SK-N-SH (cell line): ENCODE data around the gene KRTAP20-3. TPM values are rescaled to one million over a fixed set of nuclear protein-coding genes. Genes with fewer than 3 reads are reported as not detected.

Experiments used
- CTCF ChIA-PET: fragments of 300-600, 350-600 bp; formaldehyde crosslinking; extraction: SDS; loops from one replicate; lab custom pipeline; 2021; lab: Yijun Ruan, JAX
- POLR2A ChIA-PET: fragments of 350-600 bp; sonication (Branson Sonifier 250); formaldehyde crosslinking; extraction: SDS; loops from one replicate; lab custom pipeline; 2020; ENCODE audit warnings: antibody characterized with exemption, inconsistent platforms; lab: Yijun Ruan, JAX
- DNase-seq: peaks from one replicate; pipeline ENCODE4 v3.0.0; 2012
- H2AFZ ChIP-seq: fragments of 200-600 bp; sonication (generic); 2 replicates; pipeline ENCODE4 v1.8.1; 2016; ENCODE audit warnings: antibody characterized with exemption, mild to moderate bottlenecking, low read depth
- H3F3A ChIP-seq: fragments of 200-600 bp; sonication (generic); replicated peaks from 2 replicates; pipeline ENCODE3; 2016; ENCODE audit warnings: antibody characterized with exemption, mild to moderate bottlenecking; ENCODE audit not compliant: insufficient read depth
- H3K27ac ChIP-seq, 2 experiments: fragments of 200-500 bp in 1 of 2; fragments of 200-600 bp in 1 of 2; sonication (Bioruptor generic) in 1 of 2; sonication (generic), shearing (Covaris generic) in 1 of 2; 2 replicates each; pipeline versions ENCODE4 v1.5.1 to v1.6.1; 2014 to 2016; ENCODE audit warnings: low read depth in 2 of 2, inconsistent platforms in 1 of 2, low read length in 1 of 2, mild to moderate bottlenecking in 1 of 2, mixed read lengths in 1 of 2
- H3K27me3 ChIP-seq: fragments of 200-600 bp; sonication (generic), shearing (Covaris generic); 2 replicates; pipeline ENCODE4 v1.6.1; 2016; ENCODE audit warnings: mixed run types; ENCODE audit not compliant: insufficient read depth
- H3K36me3 ChIP-seq, 2 experiments: fragments of 200-500 bp in 1 of 2; fragments of 200-600 bp in 1 of 2; sonication (Bioruptor generic) in 1 of 2; sonication (generic) in 1 of 2; replicated peaks in 1 of 2; 2 replicates each; pipeline versions ENCODE3 to v1.5.1; 2014 to 2016; ENCODE audit warnings: low read length in 1 of 2, mild to moderate bottlenecking in 1 of 2; ENCODE audit not compliant: insufficient read depth in 2 of 2, control insufficient read depth in 1 of 2
- H3K4me1 ChIP-seq, 2 experiments: fragments of 200-500 bp in 1 of 2; fragments of 200-600 bp in 1 of 2; sonication (Bioruptor generic) in 1 of 2; sonication (generic), shearing (Covaris generic) in 1 of 2; 2 replicates each; pipeline versions ENCODE4 v1.5.1 to v1.6.1; 2014 to 2016; ENCODE audit warnings: low read depth in 1 of 2, low read length in 1 of 2, mixed run types in 1 of 2; ENCODE audit not compliant: insufficient read depth in 2 of 2, control insufficient read depth in 1 of 2
- H3K4me2 ChIP-seq: fragments of 200-600 bp; sonication (generic), shearing (Covaris generic); 2 replicates; pipeline ENCODE4 v1.6.1; 2017; ENCODE audit warnings: mixed run types
- H3K4me3 ChIP-seq, 2 experiments: fragments of 200-500 bp in 1 of 2; fragments of 200-600 bp in 1 of 2; sonication (Bioruptor generic) in 1 of 2; sonication (generic), shearing (Covaris generic) in 1 of 2; 2 replicates each; pipeline versions ENCODE4 v1.5.1 to v1.8.1; 2014 to 2016; ENCODE audit warnings: low read depth in 2 of 2, inconsistent platforms in 1 of 2, low read length in 1 of 2, mild to moderate bottlenecking in 1 of 2, mixed read lengths in 1 of 2, moderate library complexity in 1 of 2
- H3K79me2 ChIP-seq: fragments of 200-600 bp; sonication (generic); 2 replicates; pipeline ENCODE4 v1.8.1; 2017; ENCODE audit warnings: mild to moderate bottlenecking; ENCODE audit not compliant: insufficient read depth
- H3K9ac ChIP-seq: fragments of 200-600 bp; sonication (generic); 2 replicates; pipeline ENCODE4 v1.6.1; 2017; ENCODE audit warnings: mixed run types
- H3K9me2 ChIP-seq: fragments of 200-600 bp; sonication (generic); 2 replicates; pipeline ENCODE4 v1.6.1; 2017; ENCODE audit warnings: mixed run types
- H3K9me3 ChIP-seq: fragments of 200-600 bp; sonication (generic); 2 replicates; pipeline ENCODE4 v1.6.1; 2017; ENCODE audit warnings: mixed run types, mild to moderate bottlenecking, moderate library complexity
- H4K20me1 ChIP-seq: fragments of 200-600 bp; sonication (generic); 2 replicates; pipeline ENCODE4 v1.6.1; 2017; ENCODE audit warnings: mild to moderate bottlenecking, mixed run types; ENCODE audit not compliant: insufficient read depth
- CHD2 ChIP-seq: fragments of 150-350 bp; IDR thresholded peaks from 2 replicates; pipeline ENCODE4 v1.6.1; 2018; ENCODE audit warnings: low read length; ENCODE audit not compliant: partially characterized antibody
- ELF1 ChIP-seq: IDR thresholded peaks from 2 replicates; pipeline ENCODE4 v1.4.0; 2012
- EP300 ChIP-seq, 2 experiments: IDR thresholded peaks; 2 replicates each; pipeline versions ENCODE4 v1.4.0 to v1.6.1; 2012; ENCODE audit warnings: borderline replicate concordance in 1 of 2, low read depth in 1 of 2, low read length in 1 of 2
- FOXJ3 ChIP-seq: sonication (generic); formaldehyde crosslinking; IDR thresholded peaks from 2 replicates; pipeline ENCODE4 v1.5.1; 2020; ENCODE audit warnings: mild to moderate bottlenecking, missing genetic modification reagents
- FOXM1 ChIP-seq: IDR thresholded peaks from 2 replicates; pipeline ENCODE4 v1.4.0; 2012; ENCODE audit warnings: low read depth, mild to moderate bottlenecking
- GABPA ChIP-seq: IDR thresholded peaks from 2 replicates; pipeline ENCODE4 v1.4.0; 2012; ENCODE audit warnings: low read depth, mild to moderate bottlenecking
- JUND ChIP-seq: IDR thresholded peaks from 2 replicates; pipeline ENCODE4 v1.4.0; 2012
- NFIC ChIP-seq: IDR thresholded peaks from 2 replicates; pipeline ENCODE4 v1.4.0; 2012; ENCODE audit warnings: borderline replicate concordance
- NRF1 ChIP-seq: IDR thresholded peaks from 2 replicates; pipeline ENCODE4 v1.6.1; 2012; ENCODE audit warnings: low read depth, mild to moderate bottlenecking, low read length
- POLR2AphosphoS5 ChIP-seq: IDR thresholded peaks from 2 replicates; pipeline ENCODE4 v1.6.1; 2012; ENCODE audit warnings: low read depth, low read length
- RAD21 ChIP-seq: IDR thresholded peaks from 2 replicates; pipeline ENCODE4 v1.6.1; 2012; ENCODE audit warnings: mild to moderate bottlenecking, low read length
- RCOR1 ChIP-seq: fragments of 150-350 bp; IDR thresholded peaks from 2 replicates; pipeline ENCODE4 v1.6.1; 2017; ENCODE audit warnings: antibody characterized with exemption, low read length
- RFX5 ChIP-seq: IDR thresholded peaks from 2 replicates; pipeline ENCODE4 v1.6.1; 2012; ENCODE audit warnings: mild to moderate bottlenecking, improper control_type of control experiment, low read length
- TAF1 ChIP-seq: IDR thresholded peaks from 2 replicates; pipeline ENCODE4 v1.6.1; 2012; ENCODE audit warnings: low read depth, mild to moderate bottlenecking, low read length, moderate library complexity, borderline replicate concordance
- YY1 ChIP-seq: IDR thresholded peaks from 2 replicates; pipeline ENCODE4 v1.4.0; 2012; ENCODE audit warnings: low read depth, mild to moderate bottlenecking
- WGBS: methylation state at CpG from one replicate; pipeline ENCODE4 v1.1.6; 2017; ENCODE audit warnings: low lambda C conversion rate; 5-methylcytosine and 5-hydroxymethylcytosine counted together
- polyA plus RNA-seq, 3 experiments: library from polyadenylated mRNA; depleted of rRNA; stranded (reverse); fragments of >200 nt; gene quantifications; 2 replicates each; pipeline ENCODE4 v1.2.3, GENCODE V29; 2012
- TF ChIP-seq, protein P1 (sequence below): IDR thresholded peaks from 2 replicates; pipeline ENCODE4 v1.4.0; 2012; ENCODE audit warnings: low read depth
- TF ChIP-seq, protein P2 (sequence below): fragments of 150-350 bp; IDR thresholded peaks from 2 replicates; pipeline ENCODE4 v1.6.1; 2016; ENCODE audit warnings: mild to moderate bottlenecking, low read depth, low read length
- TF ChIP-seq, protein P3 (sequence below): IDR thresholded peaks from 2 replicates; pipeline ENCODE4; 2012
- TF ChIP-seq, protein P4 (sequence below): IDR thresholded peaks from 2 replicates; pipeline ENCODE4 v1.6.1; 2012; ENCODE audit warnings: mild to moderate bottlenecking, low read depth, low read length, moderate library complexity
- TF ChIP-seq, protein P5 (sequence below): IDR thresholded peaks from 2 replicates; pipeline ENCODE4 v1.4.0; 2012; ENCODE audit warnings: low read depth, borderline replicate concordance
- TF ChIP-seq, protein P6 (sequence below): fragments of 150-350 bp; IDR thresholded peaks from 2 replicates; pipeline ENCODE4 v1.6.1; 2017; ENCODE audit warnings: antibody characterized with exemption, low read length, low read depth, borderline replicate concordance

KRTAP20-3 gene
- polyA plus RNA-seq, 1 of the 3 experiments (the other 2 are of a cell fraction): not detected

- H3K4me1 ChIP-seq: no peaks in the 10 kb centered on the region
- no peak overlapping the region for H3K4me2 ChIP-seq
- H3K9me2 ChIP-seq: no peaks in the 10 kb centered on the region
- no peak overlapping the region for H3K9ac ChIP-seq
- no peak for DNase-seq
- POLR2A ChIA-PET: no interaction called here
- no peaks in the 10 kb centered on the region for H3K79me2 ChIP-seq
- CTCF ChIA-PET: no interaction called here
- H2AFZ ChIP-seq: no peak overlapping the region
- H3K9me3 ChIP-seq: no peaks in the 10 kb centered on the region
- no peak for TF ChIP-seq TAF1
- no peak for TF ChIP-seq RFX5
- TF ChIP-seq, protein P1, sequence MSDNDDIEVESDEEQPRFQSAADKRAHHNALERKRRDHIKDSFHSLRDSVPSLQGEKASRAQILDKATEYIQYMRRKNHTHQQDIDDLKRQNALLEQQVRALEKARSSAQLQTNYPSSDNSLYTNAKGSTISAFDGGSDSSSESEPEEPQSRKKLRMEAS: no peak
- TF ChIP-seq, protein P2, sequence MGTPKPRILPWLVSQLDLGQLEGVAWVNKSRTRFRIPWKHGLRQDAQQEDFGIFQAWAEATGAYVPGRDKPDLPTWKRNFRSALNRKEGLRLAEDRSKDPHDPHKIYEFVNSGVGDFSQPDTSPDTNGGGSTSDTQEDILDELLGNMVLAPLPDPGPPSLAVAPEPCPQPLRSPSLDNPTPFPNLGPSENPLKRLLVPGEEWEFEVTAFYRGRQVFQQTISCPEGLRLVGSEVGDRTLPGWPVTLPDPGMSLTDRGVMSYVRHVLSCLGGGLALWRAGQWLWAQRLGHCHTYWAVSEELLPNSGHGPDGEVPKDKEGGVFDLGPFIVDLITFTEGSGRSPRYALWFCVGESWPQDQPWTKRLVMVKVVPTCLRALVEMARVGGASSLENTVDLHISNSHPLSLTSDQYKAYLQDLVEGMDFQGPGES: no peak
- no peak for TF ChIP-seq YY1
- no peak for TF ChIP-seq ELF1
- TF ChIP-seq, protein P3, sequence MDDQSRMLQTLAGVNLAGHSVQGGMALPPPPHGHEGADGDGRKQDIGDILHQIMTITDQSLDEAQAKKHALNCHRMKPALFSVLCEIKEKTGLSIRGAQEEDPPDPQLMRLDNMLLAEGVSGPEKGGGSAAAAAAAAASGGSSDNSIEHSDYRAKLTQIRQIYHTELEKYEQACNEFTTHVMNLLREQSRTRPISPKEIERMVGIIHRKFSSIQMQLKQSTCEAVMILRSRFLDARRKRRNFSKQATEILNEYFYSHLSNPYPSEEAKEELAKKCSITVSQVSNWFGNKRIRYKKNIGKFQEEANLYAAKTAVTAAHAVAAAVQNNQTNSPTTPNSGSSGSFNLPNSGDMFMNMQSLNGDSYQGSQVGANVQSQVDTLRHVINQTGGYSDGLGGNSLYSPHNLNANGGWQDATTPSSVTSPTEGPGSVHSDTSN: no peak
- TF ChIP-seq POLR2AphosphoS5: no peak
- TF ChIP-seq, protein P4, sequence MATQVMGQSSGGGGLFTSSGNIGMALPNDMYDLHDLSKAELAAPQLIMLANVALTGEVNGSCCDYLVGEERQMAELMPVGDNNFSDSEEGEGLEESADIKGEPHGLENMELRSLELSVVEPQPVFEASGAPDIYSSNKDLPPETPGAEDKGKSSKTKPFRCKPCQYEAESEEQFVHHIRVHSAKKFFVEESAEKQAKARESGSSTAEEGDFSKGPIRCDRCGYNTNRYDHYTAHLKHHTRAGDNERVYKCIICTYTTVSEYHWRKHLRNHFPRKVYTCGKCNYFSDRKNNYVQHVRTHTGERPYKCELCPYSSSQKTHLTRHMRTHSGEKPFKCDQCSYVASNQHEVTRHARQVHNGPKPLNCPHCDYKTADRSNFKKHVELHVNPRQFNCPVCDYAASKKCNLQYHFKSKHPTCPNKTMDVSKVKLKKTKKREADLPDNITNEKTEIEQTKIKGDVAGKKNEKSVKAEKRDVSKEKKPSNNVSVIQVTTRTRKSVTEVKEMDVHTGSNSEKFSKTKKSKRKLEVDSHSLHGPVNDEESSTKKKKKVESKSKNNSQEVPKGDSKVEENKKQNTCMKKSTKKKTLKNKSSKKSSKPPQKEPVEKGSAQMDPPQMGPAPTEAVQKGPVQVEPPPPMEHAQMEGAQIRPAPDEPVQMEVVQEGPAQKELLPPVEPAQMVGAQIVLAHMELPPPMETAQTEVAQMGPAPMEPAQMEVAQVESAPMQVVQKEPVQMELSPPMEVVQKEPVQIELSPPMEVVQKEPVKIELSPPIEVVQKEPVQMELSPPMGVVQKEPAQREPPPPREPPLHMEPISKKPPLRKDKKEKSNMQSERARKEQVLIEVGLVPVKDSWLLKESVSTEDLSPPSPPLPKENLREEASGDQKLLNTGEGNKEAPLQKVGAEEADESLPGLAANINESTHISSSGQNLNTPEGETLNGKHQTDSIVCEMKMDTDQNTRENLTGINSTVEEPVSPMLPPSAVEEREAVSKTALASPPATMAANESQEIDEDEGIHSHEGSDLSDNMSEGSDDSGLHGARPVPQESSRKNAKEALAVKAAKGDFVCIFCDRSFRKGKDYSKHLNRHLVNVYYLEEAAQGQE: no peak
- no peak for TF ChIP-seq EP300 (IDR thresholded peaks at IDR 0.05; ENCODE audit: borderline replicate concordance in 1 of 2, low read depth in 1 of 2, low read length in 1 of 2)
- no peak for TF ChIP-seq FOXJ3
- TF ChIP-seq, all 33 proteins: peak for 0
- Histone ChIP-seq H3F3A (no peaks in the 10 kb centered on the region), H3K27ac (no peak overlapping the region), H3K27me3 (no peaks in the 10 kb centered on the region), H4K20me1 (no peaks in the 10 kb centered on the region), H3K36me3 (no peaks in the 10 kb centered on the region), H3K4me3 (no peak overlapping the region)
These were observed 22.6 kb upstream of the KRTAP20-3 start for GRCh38 chr21:30620080-30620479.

GRCh38 chr21:30620522-30620921 lies 22.1 kb upstream of the KRTAP20-3 start, which contains the start of gene KRTAP20-4:
Gene KRTAP20-4, plus strand, starts transcription at chr21:30620627.
- Histone ChIP-seq H4K20me1 (no peaks in the 10 kb centered on the region), H3K27ac (no peak within 1 kb of the TSS; a peak in 1 of 4 replicates), H3K4me2 (no peak within 1 kb of the TSS), H3K79me2 (no peaks in the 10 kb centered on the region), H3K4me1 (no peaks in the 10 kb centered on the region), H3K4me3 (no peak within 1 kb of the TSS), H3K9ac (no peak within 1 kb of the TSS), H3K9me2 (no peaks in the 10 kb centered on the region), H3F3A (no peaks in the 10 kb centered on the region), H3K27me3 (no peaks in the 10 kb centered on the region), H3K36me3 (no peaks in the 10 kb centered on the region), H3K9me3 (no peaks in the 10 kb centered on the region), H2AFZ (no peak within 1 kb of the TSS)
- WGBS: 6% methylated on average over 3 of the region's 3 CpGs
- no peak for DNase-seq
- no peak for TF ChIP-seq NRF1
- no peak for TF ChIP-seq TAF1
- TF ChIP-seq, protein P5, sequence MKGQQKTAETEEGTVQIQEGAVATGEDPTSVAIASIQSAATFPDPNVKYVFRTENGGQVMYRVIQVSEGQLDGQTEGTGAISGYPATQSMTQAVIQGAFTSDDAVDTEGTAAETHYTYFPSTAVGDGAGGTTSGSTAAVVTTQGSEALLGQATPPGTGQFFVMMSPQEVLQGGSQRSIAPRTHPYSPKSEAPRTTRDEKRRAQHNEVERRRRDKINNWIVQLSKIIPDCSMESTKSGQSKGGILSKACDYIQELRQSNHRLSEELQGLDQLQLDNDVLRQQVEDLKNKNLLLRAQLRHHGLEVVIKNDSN: no peak
- TF ChIP-seq RCOR1: no peak
- TF ChIP-seq CHD2: no peak
- TF ChIP-seq GABPA: no peak
- TF ChIP-seq NFIC: no peak
- TF ChIP-seq, protein P6, sequence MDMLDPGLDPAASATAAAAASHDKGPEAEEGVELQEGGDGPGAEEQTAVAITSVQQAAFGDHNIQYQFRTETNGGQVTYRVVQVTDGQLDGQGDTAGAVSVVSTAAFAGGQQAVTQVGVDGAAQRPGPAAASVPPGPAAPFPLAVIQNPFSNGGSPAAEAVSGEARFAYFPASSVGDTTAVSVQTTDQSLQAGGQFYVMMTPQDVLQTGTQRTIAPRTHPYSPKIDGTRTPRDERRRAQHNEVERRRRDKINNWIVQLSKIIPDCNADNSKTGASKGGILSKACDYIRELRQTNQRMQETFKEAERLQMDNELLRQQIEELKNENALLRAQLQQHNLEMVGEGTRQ: no peak
- TF ChIP-seq FOXM1: no peak
- TF ChIP-seq JUND: no peak
- no peak for TF ChIP-seq RAD21
- POLR2A ChIA-PET: no interaction called here
- CTCF ChIA-PET: no interaction called here
